Inflammatory macrophage treated with lipopolysaccharide for 1 hour (primary cell): ENCODE results near the gene CAPN10.
A peak's percentile ranks its signal among the peaks of the same experiment; 100 is the strongest.
"Not testable (repeated sequence)": the region's sequence is repeated elsewhere in the genome, so short reads cannot be mapped to it uniquely, and the experiment has no call there.

Experiments used
- DNase-seq, 2 donors: peaks; one replicate each; pipeline ENCODE4 v3.0.0-alpha.2; 2020 to 2022

Gene CAPN10

GRCh38 chr2:240604291-240604938, 17.9 kb downstream of the CAPN10 start:
- peak; percentile 47 to 75 for DNase-seq

DNA sequence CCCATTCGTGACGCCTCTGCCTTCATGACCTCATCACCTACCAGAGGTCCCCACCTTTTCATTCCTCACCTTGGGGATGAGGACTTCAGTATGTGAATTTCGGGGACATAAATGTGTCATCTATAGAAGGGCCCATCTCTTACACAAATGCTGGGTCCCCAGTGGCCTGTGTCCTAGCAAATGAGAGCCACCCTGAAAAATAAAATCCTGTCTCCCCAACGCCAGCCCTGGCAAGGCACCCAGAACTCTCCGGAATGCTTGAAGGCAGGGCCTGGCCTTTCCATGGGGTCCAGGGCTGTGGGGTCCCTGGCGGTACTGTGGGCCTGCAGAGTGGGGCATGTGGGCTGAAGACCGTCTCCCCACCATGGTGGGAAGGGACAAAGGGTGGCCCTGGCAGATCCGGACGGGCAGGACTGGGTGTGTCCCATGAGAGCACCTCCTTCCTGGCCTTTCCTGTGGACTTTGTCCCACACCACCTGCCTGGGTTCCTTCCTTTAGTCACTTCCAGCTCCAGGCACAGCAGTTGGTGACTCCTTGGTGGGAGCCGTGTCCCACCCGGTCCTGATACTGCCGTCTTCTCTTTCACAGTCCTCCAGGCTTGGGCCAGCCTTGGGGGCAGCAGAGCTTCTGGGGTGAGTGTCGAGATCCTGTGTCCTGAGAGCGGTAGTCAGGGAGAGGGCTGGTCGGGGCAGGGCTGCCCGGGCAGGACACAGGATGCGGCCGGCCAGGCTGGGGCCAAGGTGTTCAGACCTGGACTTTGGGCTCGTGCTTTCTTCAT, 18.6 kb downstream of the CAPN10 start:
- DNase-seq = no peak

- DNase-seq = no peak
Observed at GRCh38 chr2:240605867-240606743, 19.6 kb downstream of the CAPN10 start.

DNA sequence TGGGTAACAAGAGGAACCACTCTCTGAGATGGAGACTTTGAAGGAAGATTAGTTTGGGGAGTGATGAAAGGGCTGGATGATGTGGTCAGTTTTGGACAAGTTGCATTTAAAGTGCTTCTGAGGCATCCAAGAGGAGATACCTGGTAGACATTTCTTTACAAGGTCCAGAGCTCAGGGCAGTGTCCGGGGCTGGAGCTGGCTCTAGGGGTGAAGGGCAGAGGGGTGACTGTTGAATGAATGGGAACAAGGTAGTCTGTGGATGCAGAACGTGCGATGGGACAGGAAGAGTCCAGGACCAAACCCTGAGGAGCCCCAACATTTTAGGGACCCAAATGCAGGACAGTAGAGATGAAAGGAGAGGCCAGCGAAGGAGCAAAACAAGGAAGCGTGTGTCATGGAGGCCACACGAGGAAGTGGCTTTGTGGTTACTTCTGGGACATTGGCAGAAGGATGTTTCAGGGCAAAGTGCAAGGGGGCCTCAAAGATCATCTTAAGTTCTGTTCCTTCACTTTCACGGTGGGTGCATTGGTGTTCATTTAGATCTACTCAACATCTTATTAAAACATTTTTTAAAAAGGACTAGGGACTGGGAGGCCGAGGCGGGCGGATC, 25.2 kb downstream of the CAPN10 start:
- DNase-seq = peak; percentile 53 to 54

DNA sequence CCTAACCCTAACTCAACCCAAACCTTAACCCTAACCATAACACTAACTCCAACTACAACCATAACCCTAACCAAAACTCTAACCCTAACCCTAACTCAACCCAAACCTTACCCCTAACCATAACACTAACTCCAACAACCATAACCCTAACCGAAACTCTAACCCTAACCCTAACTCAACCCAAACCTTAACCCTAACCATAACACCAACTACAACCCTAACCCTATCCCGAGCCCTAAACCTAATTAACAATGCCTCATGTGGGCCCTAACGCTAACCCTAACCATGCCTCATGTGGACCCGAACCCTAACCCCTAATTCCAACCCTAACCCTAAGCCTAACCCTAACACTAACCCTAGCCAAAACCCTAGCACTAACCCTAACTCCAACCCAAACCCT, 27.2 kb downstream of the CAPN10 start:
- DNase-seq = no peak

GRCh38 chr2:240614391-240614790, 27.9 kb downstream of the CAPN10 start:
- no peak for DNase-seq

- DNase-seq = no peak
Observed at GRCh38 chr2:240615396-240615795, 28.9 kb downstream of the CAPN10 start.

DNA sequence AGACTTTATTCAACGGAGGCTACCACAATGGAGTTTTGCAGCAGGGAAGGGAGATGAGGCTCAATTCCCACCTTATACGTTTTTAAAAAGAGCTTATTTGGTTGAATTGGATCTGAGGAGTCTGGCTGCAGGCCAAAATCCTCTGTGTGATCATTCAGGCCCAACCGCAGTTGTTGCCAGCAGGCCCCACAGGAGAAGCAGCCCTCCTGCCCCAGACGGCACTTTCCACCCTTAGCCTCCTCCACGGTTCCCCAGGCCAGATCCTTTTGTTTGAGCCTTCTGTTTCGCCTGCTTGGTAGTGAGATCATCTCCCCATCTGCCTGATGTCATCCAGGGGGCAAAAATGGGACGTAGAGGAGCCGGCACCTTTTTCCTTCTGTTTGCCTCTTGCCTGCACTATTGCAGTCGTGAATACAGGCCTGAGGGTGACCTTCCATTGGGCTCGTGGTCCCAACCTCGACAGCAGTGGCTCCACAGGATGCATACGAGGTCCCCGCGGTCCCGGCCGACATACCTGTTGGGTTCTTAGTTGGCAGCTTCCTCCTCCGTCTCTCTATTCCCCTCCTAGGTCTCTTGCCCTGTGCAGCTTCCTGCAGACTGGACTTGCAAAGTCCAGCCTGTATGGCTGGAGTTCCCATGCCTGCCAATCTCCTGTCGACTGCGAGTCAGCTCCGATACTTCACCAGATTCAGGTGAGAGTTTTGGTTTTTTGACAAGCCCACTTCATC, 29.4 kb downstream of the CAPN10 start:
- no peak for DNase-seq

GRCh38 chr2:240616860-240617666, 30.5 kb downstream of the CAPN10 start:
- not testable (repeated sequence) for DNase-seq

DNA sequence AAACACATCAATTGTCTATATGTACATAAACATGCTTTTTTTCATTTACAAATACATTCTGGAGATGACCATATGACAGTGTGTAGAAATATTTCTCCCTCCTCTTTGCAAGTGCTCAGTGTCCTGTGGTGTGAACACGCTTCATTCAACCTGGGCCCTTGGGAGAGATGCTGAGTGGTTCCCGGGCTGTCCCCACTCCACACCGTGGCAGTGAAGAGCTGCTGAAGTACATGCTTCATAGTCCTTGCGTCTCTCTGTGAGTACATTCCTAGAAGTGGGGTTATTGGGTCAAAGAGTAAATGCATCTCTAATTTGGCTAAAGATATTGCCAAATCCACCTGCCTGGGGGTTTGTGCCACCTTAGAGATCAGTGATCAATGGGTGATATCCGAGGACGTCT, 32.2 kb downstream of the CAPN10 start:
- no peak for DNase-seq

DNA sequence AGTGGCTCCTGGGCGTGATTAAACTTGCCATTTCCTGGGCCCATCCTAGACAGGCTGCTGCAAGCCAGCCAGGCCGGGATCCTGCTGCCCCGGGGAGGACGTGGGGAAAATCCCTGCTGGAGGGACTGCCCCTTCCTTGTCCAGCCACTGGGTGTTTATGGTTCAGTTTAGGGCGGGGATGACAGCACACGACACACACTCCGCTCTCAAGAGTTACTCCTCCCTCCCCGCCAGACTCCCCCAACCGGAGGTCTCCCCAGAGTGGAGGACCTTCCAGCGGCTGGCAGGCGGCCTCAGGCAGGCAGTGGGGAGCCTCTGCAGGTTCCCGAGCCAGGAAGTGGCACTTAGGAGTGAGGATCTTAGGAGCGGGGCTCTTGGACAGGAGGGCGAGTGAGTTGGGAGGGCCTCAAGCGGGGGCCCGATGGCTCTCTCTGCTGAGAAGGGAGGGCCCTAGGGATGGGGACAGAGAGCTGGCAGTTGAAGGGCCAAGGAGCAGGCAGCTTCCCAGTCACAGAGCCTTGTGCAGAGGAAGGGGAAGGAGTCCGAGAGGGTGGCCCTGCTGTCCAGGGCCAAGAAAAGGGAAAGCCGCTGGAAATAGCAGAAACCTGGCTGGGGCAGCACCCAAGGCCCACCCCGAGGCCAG, 33.1 kb downstream of the CAPN10 start:
- peak; percentile 78 for DNase-seq

DNA sequence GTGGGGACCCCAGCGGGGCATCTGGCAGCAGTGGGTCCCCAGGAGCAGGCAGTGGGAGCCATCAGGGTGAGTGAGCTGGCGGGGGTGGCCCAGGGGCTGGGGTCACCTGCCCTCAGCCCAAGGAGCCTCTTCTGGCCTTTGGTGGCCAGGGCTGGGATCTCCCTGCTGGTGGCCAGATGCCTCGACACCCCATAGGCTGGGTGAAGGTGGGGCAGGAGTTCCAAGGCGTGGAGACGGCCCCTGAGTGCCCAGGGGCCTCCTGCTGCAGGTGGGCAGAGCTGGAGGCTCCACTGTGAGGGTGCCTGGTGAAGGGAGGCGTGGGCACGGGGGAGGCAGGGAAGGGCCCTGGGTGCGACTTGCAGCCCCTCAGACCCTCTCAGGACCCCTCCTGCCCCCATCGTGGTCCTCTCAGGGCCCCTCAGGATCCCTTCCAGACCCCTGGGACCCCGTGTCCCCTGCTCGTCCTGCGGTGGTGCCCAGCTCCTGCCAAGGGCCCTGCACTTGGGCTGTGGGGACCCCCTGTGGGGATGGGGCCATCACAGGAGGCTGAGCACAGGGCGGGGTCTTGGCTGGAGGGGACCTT, 33.7 kb downstream of the CAPN10 start:
- DNase-seq = no peak

- peak; percentile 31 to 64 for DNase-seq
Observed at GRCh38 chr2:240620859-240621258, 34.3 kb downstream of the CAPN10 start.

DNA sequence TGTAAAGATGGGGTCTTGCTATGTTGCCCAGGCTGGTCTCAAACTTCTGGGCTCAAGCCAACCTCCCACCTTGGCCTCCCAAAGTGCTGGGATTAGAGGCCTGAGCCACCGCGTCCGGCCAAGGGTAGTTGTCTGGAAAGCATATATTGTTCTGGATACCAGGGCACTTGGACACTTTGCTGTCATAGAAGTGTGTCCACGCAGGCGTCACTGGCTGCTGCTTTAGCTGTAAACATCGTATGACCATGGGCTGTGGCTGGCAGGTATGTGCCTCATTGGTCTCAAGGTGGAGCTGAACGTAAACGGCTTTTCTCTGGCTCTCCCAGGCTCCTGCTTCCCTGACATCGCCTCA, 35.5 kb downstream of the CAPN10 start:
- DNase-seq = no peak

DNA sequence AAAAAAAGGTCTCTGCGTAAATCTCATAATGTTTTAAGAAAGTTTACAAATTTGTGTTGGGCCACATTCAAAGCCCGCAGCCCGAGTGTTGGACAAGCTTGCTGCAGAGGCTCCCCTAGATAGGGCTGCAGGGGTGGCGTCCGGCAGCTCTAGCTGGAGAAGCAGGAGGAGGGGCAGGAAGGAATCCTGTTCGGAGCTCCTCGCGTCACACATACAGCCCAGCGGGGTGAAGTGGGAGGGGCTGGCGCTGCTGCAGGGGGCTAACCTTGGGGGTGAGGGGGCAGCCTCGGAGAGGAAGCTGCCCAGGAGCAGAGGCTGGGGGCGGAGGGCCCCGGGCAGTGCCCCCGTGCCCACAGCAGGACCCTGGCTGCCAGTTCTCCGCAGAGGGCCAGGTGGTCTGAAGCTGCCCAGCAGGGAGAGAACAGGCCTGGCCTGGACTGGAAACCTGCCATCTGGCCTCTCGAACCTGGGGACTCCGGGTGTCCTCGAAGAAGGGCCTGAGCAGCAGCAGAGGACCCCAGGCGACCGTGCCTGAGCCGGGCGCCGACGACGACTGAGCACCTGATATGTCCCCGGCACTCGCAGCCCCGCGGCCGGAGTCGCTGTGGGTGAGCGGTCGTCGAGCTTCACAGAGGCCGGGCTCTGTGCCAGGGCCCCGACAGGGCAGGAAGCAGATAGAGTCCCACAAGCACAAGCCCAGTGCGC, 36.1 kb downstream of the CAPN10 start:
- DNase-seq = no peak

DNA sequence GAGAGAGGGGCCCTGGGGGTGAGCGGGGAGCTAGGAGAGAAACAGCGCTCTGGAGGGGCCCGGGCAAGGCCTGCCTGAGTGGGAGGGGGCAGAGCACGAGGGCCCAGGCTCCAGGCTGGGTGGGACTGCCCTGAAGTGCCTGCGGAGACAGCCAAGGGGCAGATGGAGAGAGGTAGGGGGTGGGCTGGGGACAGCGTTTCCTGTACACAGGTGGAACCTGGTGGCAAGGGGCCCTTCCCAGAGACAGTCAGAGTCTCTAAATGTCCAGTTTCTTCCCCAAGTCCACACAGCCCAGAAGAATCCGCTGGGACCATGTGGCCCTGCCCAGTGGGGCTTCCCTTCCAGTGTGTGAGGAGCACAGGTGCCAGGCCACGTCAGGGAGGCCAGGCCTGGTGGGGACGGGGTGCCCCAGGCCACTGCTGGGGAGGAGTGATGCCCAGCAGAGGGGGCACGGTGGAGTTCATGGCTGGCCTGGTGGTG, 37.0 kb downstream of the CAPN10 start:
- no peak for DNase-seq

- peak in 1 of 2 donors; percentile 18 for DNase-seq
Observed at GRCh38 chr2:240624011-240624949, 37.7 kb downstream of the CAPN10 start.

GRCh38 chr2:240624950-240625621, 38.6 kb downstream of the CAPN10 start, which contains the start of gene GPR35:
TSS of gene GPR35 (plus strand) at chr2:240625480. CDS start at chr2:240629953, 4,473 bp downstream.
- peak; percentile 90 to 98 for DNase-seq
